ENCODE data around the gene RNF169.

DNA sequence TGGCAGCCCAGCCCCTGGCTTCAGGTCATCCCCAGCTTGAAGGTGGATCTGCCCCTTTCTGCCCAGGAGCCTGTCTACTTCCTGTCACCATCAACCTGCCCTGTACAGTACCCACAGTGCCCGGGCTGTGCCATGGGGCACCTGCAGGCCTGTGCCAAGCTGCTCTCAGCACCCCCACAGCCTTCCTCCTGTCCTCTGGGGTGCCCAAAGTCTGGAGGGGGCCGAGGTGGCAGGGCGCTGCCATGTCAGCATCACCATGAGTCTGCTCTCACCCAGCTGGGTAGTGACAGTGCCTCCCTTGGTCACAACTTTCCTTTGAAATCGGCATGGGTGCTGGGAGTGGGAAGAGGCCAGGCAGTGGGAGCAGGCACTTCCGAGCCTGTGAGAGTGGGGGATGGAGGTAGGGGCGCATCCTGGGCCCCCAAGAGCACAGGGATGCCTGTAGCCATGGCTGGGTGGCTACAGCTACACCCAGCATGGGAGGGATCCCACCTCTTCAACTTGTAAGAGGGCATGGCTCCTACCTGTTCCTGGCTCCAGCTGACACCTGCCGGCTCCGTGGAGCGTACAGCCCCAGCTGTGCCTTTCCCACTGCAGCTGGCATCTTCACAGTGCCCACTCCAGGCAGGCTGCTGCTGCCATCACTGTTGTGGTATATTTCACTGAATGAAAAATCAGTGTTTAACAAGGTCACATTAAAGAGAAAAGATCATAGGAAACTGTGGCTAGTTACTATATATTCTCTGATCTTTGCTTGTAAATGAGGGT lies 42.9 kb downstream of the RNF169 start:
- TF ChIP-seq PREB (CRISPR knock-in tag; IDR thresholded peaks at IDR 0.05) (no peak), YY1 (IDR thresholded peaks at IDR 0.05; ENCODE audit: borderline replicate concordance in 1 of 3, control insufficient read depth in 1 of 3, extremely low read depth in 1 of 3, insufficient read depth in 3 of 3, insufficient read length in 1 of 3, insufficient replicate concordance in 2 of 3, low read depth in 1 of 3, low read length in 2 of 3) (no peak), RCOR1 (IDR thresholded peaks at IDR 0.05; ENCODE audit: borderline replicate concordance in 1 of 2, low read depth in 2 of 2, low read length in 2 of 2) (no peak), ZKSCAN1 (IDR thresholded peaks at IDR 0.05; ENCODE audit: low read depth, low read length) (no peak), NR2C2 (CRISPR knock-in tag; IDR thresholded peaks at IDR 0.05) (no peak), NR2C2 (tag; IDR thresholded peaks at IDR 0.05) (no peak)

Data from K562 (cell line).